ENCODE measurements around the gene MYL3. TPM values are rescaled to one million over a fixed set of nuclear protein-coding genes. Genes with fewer than 3 reads are reported as not detected.

MYL3 gene
- total RNA-seq, 1 donor from 2014 or later = 5.4 TPM

- Mint-ChIP-seq H3K9me3 (no peaks in the 10 kb centered on the region), H3K4me1 (ENCODE audit: unreplicated experiment) (peaks cover 4% of the 10 kb centered on the region), H3K4me3 (no peak overlapping the region), H3K27ac (no peak overlapping the region), H3K36me3 (no peaks in the 10 kb centered on the region), H3K27me3 (no peaks in the 10 kb centered on the region)
- TF ChIP-seq CTCF (conservative IDR thresholded peaks at IDR 0.05) = no peak
- DNase-seq (ENCODE audit: extremely low spot score, unreplicated experiment) = no peak
Observed at GRCh38 chr3:46905213-46905560, 41.9 kb upstream of the MYL3 start.

GRCh38 chr3:46904303-46905212 lies 41.3 kb upstream of the MYL3 start:
- H3K4me3 Mint-ChIP-seq = no peak overlapping the region
- H3K27ac Mint-ChIP-seq = no peak overlapping the region
- DNase-seq (ENCODE audit: extremely low spot score, unreplicated experiment) = no peak
- no peak for TF ChIP-seq CTCF (conservative IDR thresholded peaks at IDR 0.05)
- no peaks in the 10 kb centered on the region for H3K36me3 Mint-ChIP-seq
- no peaks in the 10 kb centered on the region for H3K9me3 Mint-ChIP-seq
- H3K27me3 Mint-ChIP-seq = no peaks in the 10 kb centered on the region
- peaks cover 3% of the 10 kb centered on the region for H3K4me1 Mint-ChIP-seq (ENCODE audit: unreplicated experiment)

- no peaks in the 10 kb centered on the region for H3K4me1 Mint-ChIP-seq (ENCODE audit: unreplicated experiment)
- no peak for DNase-seq (ENCODE audit: extremely low spot score, unreplicated experiment)
- TF ChIP-seq CTCF (conservative IDR thresholded peaks at IDR 0.05) = no peak
- H3K9me3 Mint-ChIP-seq = no peaks in the 10 kb centered on the region
- no peaks in the 10 kb centered on the region for H3K27me3 Mint-ChIP-seq
- H3K36me3 Mint-ChIP-seq = no peaks in the 10 kb centered on the region
- no peak overlapping the region for H3K27ac Mint-ChIP-seq
- no peak overlapping the region for H3K4me3 Mint-ChIP-seq
Observed at GRCh38 chr3:46903341-46904302, 40.4 kb upstream of the MYL3 start.

- H3K4me1 Mint-ChIP-seq (ENCODE audit: unreplicated experiment) = no peaks in the 10 kb centered on the region
- TF ChIP-seq CTCF (conservative IDR thresholded peaks at IDR 0.05) = no peak
- no peaks in the 10 kb centered on the region for H3K27me3 Mint-ChIP-seq
- no peak overlapping the region for H3K4me3 Mint-ChIP-seq
- no peak overlapping the region for H3K27ac Mint-ChIP-seq
- H3K9me3 Mint-ChIP-seq = no peaks in the 10 kb centered on the region
- no peaks in the 10 kb centered on the region for H3K36me3 Mint-ChIP-seq
- DNase-seq (ENCODE audit: extremely low spot score, unreplicated experiment) = no peak
Observed at GRCh38 chr3:46902188-46902631, 39.0 kb upstream of the MYL3 start.

DNA sequence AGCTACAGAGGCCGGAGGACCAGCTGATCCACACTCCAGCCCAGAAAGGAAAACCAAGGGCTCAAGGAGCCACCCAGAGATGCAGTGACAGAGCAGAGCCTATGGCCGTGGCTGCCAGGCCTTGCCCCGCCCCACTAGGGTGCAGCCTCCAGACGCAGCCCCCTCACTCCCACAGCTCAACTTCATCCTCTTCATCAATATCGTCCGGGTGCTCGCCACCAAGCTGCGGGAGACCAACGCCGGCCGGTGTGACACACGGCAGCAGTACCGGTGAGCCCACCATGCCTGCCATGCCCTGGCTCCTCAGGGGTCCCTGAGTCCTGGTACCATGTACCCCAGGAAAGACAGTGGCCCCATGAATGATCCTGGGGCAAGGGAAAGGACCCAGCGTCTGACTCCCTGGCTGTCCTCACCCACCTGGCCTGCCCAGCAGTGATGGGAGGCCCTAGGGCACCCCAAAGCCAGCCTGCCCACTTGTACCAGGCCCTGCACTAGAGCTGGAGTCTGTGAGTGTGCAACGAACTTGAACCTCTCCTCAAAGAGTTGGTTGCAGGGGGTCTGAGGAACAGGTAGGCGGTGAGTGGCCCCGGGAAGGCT lies 38.4 kb upstream of the MYL3 start:
- no peaks in the 10 kb centered on the region for H3K4me1 Mint-ChIP-seq (ENCODE audit: unreplicated experiment)
- H3K4me3 Mint-ChIP-seq = no peak overlapping the region
- no peak overlapping the region for H3K27ac Mint-ChIP-seq
- no peaks in the 10 kb centered on the region for H3K27me3 Mint-ChIP-seq
- no peak for DNase-seq (ENCODE audit: extremely low spot score, unreplicated experiment)
- H3K9me3 Mint-ChIP-seq = no peaks in the 10 kb centered on the region
- no peaks in the 10 kb centered on the region for H3K36me3 Mint-ChIP-seq
- TF ChIP-seq CTCF (conservative IDR thresholded peaks at IDR 0.05) = no peak

Data from type B pancreatic cell (in vitro differentiated cells).